IPS-11a (cell line): ENCODE results near the gene SLC25A3.
"Not testable (repeated sequence)": the region's sequence is repeated elsewhere in the genome, so short reads cannot be mapped to it uniquely, and the experiment has no call there.

Experiments used
- H3K4me3 ChIP-seq: one replicate; pipeline ENCODE4 v1.5.1; 2013; ENCODE audit warnings: low read depth, low read length, control low read depth

SLC25A3 gene

GRCh38 chr12:98593351-98594049, at the start of gene SLC25A3:
TSS of gene SLC25A3 (plus strand) at chr12:98593686. CDS start at chr12:98593979, 293 bp downstream.
- peak within 1 kb of the TSS; percentile 100 for H3K4me3 ChIP-seq

GRCh38 chr12:98543701-98544100, 49.8 kb upstream of the SLC25A3 start:
- H3K4me3 ChIP-seq: no peak overlapping the region

- no peak overlapping the region for H3K4me3 ChIP-seq
Measured at GRCh38 chr12:98544751-98545150, 48.7 kb upstream of the SLC25A3 start.

DNA sequence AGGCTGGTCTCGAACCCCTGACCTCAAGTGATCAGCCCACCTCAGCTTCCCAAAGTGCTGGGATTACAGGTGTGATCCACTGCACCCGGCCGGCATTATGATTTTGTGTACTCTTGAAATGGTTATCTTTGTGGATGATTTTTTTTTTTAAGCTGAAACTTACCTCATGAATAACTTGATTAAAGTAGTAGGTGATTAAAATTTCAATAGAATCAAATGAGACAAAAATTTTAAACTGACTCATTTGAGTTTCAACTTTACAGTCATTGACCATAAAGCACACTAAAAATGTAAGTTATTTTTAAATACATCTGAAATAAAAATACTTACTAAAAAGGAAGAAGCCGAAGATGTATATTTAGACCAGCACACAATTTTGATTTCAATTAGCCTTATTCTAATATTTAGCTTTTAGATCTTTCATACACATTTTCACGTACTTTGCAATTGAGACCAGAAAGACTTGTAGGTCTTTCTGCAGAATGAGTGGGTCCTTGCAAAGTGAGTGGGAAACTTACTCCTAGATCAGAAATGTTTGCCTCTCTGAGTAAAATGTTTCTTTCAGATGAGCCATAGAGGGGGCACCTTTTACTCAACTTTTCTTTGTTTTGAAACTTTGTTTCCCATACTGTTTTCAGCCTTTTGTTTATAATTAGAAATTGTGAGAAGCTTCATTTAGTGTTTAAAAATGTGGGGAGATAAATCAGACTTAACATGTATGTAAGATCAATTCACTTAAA, 43.9 kb upstream of the SLC25A3 start:
- no peak overlapping the region for H3K4me3 ChIP-seq

DNA sequence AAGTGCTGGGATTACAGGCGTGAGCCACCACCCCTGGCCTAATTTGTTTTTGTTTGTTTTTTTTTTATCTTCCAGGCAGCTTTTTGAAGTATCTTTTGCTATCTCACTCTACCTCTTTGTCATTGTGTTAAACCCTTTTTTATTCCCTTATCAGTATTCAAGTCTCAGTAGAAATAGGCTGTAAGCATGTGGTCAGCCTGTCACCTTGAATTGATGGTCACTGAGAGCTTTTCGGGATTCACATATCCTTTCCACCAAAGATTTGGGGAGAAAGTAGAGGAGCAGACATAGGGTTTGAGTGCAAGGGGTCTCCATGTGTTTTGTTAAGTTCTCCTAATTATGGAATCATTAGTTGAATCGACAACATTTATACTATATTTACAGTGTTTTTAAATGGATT, 41.7 kb upstream of the SLC25A3 start:
- H3K4me3 ChIP-seq: no peak overlapping the region

DNA sequence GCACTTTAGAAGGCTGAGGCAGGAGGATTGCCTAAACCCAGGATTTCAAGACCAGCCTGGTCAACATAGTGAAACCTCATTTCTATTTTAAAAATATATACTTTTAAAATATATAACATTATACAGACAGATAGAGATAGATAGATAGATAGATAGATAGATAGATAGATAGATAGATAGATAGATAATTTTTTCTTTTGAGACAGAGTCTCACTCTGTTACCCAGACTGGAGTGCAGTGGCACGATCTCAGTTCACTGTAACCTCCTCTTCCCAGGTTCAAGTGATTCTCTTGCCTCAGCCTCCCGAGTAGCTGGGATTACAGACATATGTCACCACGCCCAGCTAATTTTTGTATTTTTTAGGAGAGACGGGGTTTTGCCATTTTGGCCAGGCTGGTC, 35.4 kb upstream of the SLC25A3 start:
- H3K4me3 ChIP-seq: not testable (repeated sequence)

DNA sequence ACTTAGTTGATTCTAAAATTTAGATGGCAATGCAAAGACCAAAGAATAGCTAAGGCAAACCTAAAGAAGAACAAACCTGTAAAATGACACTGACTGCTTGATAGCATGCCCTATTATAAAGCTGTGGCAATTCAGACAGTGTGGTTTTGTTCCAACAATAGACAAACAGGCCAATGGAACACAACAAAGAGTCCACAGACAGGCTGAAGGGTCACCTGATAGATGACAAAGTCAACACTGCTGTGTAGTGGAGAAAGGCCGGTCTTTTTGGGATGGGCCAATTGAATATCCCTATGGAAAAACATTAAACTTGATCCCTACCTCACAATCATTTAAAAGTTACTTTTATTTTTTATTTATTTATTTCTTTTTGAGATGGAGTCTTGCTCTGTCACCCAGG, 33.8 kb upstream of the SLC25A3 start:
- H3K4me3 ChIP-seq: no peak overlapping the region

- H3K4me3 ChIP-seq: no peak overlapping the region
Measured at GRCh38 chr12:98561846-98562245, 31.6 kb upstream of the SLC25A3 start.

DNA sequence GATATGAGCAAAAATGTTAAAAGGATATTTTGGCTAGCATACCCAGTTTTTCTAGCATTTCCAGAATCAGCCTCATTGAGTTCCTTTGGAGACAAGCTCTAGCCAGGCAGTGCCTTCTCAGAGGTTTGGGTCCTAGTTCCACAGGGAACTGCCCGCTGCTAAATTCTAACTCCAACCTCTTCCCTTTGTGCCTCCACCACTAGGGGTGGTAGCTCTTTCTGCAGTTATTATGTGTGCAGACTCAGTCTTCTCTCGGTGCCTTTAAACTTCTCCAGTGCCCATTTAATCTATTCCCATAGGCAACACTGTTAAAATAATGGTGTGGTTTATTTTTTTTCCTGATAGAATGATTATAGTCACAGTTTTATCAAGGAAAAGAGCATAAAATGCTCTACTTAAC, 21.5 kb upstream of the SLC25A3 start:
- no peak overlapping the region for H3K4me3 ChIP-seq

GRCh38 chr12:98574110-98574509, 19.4 kb upstream of the SLC25A3 start:
- H3K4me3 ChIP-seq: no peak overlapping the region

DNA sequence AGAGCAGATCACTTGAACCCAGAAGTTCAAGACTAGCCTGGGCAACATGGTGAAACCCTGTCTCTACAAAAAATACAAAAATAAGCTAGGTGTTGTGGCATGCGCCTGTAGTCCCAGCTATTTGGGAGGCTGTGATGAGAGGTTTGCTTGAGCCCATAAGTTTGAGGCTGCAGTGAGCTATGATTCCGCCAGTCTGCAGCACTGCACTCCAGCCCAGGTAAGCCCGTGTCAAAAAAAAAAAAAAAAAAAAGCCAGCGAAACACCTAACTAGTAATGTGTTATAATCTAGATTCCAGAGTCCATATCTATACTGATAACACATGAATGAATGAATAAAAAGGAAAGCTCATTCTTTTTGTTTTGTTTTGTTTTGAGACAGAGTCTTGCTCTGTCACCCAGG, 18.5 kb upstream of the SLC25A3 start:
- H3K4me3 ChIP-seq: no peak overlapping the region

DNA sequence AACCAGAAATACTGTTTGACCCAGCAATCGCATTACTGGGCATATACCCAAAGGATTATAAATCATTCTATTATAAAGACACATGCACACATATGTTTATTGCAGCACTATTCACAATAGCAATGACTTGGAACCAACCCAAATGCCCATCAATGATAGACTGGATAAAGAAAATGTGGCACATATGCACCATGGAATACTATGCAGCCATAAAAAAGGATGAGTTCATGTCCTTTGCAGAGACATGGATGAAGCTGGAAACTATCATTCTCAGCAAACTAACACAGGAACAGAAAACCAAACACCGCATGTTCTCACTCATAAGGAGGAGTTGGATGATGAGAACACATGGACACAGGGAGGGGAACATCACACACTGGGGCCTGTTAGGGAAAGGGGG, 16.7 kb upstream of the SLC25A3 start:
- H3K4me3 ChIP-seq: not testable (repeated sequence)

GRCh38 chr12:98578392-98578791, 15.1 kb upstream of the SLC25A3 start:
- H3K4me3 ChIP-seq: no peak overlapping the region

GRCh38 chr12:98578821-98579220, 14.7 kb upstream of the SLC25A3 start:
- no peak overlapping the region for H3K4me3 ChIP-seq

- H3K4me3 ChIP-seq: no peak overlapping the region
Measured at GRCh38 chr12:98579347-98579746, 14.1 kb upstream of the SLC25A3 start.

GRCh38 chr12:98579835-98580234, 13.7 kb upstream of the SLC25A3 start:
- no peak overlapping the region for H3K4me3 ChIP-seq

GRCh38 chr12:98580695-98581094, 12.8 kb upstream of the SLC25A3 start:
- no peak overlapping the region for H3K4me3 ChIP-seq

DNA sequence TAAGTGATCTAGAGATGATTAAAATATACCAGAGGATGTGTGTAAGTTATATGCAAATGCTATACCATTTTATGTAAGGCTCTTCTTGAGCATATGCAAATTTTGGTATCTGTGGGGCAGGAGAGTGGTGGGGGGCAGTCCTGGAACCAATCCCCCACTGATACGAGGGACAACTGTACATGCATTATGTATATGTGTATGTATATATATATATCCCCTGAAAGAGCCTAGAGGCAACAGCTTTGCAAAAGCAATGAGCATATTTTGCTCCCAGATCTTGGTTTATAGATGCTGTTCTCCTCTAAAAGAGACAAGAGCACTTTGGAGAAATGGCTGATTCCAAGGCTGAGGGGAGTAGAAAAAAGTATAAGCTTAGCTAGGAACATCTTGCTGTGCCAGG, 12.4 kb upstream of the SLC25A3 start:
- no peak overlapping the region for H3K4me3 ChIP-seq

DNA sequence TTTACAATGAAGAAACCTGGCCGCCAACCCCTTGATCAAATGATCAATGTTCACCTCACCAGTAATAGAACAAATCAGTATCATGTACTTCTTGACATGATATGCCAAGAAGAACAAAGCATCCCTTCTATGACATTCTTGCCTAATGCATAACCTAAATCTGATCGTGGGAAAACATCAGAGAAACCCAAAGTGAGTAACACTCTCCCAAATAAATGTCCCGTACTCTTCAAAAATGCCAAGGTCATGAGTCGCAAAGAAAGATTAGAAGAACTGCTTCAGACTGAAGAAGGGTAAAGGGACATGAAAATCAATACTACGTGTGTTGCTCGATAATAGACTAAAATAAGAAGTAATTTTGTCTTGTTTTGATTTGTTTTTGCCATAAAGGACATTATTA, 11.4 kb upstream of the SLC25A3 start:
- H3K4me3 ChIP-seq: no peak overlapping the region

GRCh38 chr12:98587084-98587483, 6.4 kb upstream of the SLC25A3 start:
- H3K4me3 ChIP-seq: no peak overlapping the region

- no peak overlapping the region for H3K4me3 ChIP-seq
Measured at GRCh38 chr12:98591209-98591608, 2.3 kb upstream of the SLC25A3 start.

- peak overlapping the region; percentile 38 for H3K4me3 ChIP-seq
Measured at GRCh38 chr12:98592825-98593322, 612 bp upstream of the SLC25A3 start.
